Psoas muscle (tissue), 8 donors: Measurements from ENCODE around the gene ACTRT2. TPM values are rescaled to one million over a fixed set of nuclear protein-coding genes. Genes with fewer than 3 reads are reported as not detected.

ENCODE experiments used
- ATAC-seq, 4 donors: fragments of 200-7000 bp; cut with Tn5 transposase; one replicate each; pipeline ENCODE4 v1.9.1; 2020; ENCODE audit warnings: moderate library complexity in 3 of 4, mild to moderate bottlenecking in 2 of 4
- DNase-seq, 2 donors: peaks; one replicate each; pipeline ENCODE4 v3.0.0-alpha.2; 2020
- H3K27ac ChIP-seq: fragments of 200-600 bp; one replicate; pipeline ENCODE4 v1.8.0; 2022
- H3K27me3 ChIP-seq, 3 donors: fragments of 200-600 bp in 1 of 3; one replicate each; pipeline versions ENCODE4 v1.6.1 to v1.8.0; 2013 to 2022; ENCODE audit warnings: low read length in 2 of 3, mild to moderate bottlenecking in 2 of 3, moderate library complexity in 1 of 3; ENCODE audit not compliant: insufficient read depth in 3 of 3
- H3K36me3 ChIP-seq, 2 donors: fragments of 200-600 bp in 1 of 2; one replicate each; pipeline versions ENCODE4 v1.6.1 to v1.8.0; 2013 to 2022; ENCODE audit warnings: low read depth in 1 of 2, mild to moderate bottlenecking in 1 of 2, moderate library complexity in 1 of 2; ENCODE audit not compliant: insufficient read depth in 1 of 2
- H3K4me1 ChIP-seq: fragments of 200-600 bp; one replicate; pipeline ENCODE4 v1.8.0; 2022
- H3K4me3 ChIP-seq: fragments of 200-600 bp; one replicate; pipeline ENCODE4 v1.8.0; 2022; ENCODE audit warnings: mild to moderate bottlenecking
- H3K9me3 ChIP-seq: fragments of 200-600 bp; one replicate; pipeline ENCODE4 v1.8.0; 2022
- WGBS, 3 donors: extraction: QIAGEN DNeasy Blood & Tissue Kit; methylation state at CpG; one replicate each; pipeline versions ENCODE4 v1.1.6 to v1.1.7; 2013; 5-methylcytosine and 5-hydroxymethylcytosine counted together
- intact Hi-C, 2 donors: fragments of 100-400 bp; cut with DNase I; formaldehyde crosslinking; loops; one replicate each; pipeline versions ENCODE4 v1.11.0 to v1.14.2; 2022
- polyA plus RNA-seq, 3 donors: library from polyadenylated mRNA; stranded (reverse); fragments of 200-250 nt; gene quantifications; one replicate each; pipeline ENCODE4 v1.2.3, GENCODE V29; 2013
- total RNA-seq, 4 donors: library from RNA; stranded (reverse); fragmentation: NEBNext Ultra II Directional in 2 of 4; extraction: Animal tissue kit (Norgen Biotek cat#: 25700) in 2 of 4; gene quantifications; one replicate each; pipeline versions ENCODE4 v1.2.1 to v1.2.4, GENCODE V29; 2021 to 2023
- TF ChIP-seq, protein P1 (sequence below): fragments of 200-600 bp; IDR thresholded peaks from one replicate; pipeline ENCODE4 v1.8.0; 2022; ENCODE audit warnings: antibody characterized with exemption
- donor health status: healthy with polysubstance abuse.
- donor health status: DM: no; HTN: no; CAD: no; lungs with moderate emphysema.
- donor health status: Bipolar disorder and iron deficiency.
- donor health status: healthy.
- donor health status: DM: yes; HTN: yes; CAD: no.
- donor health status: DM: no; HTN: no; CAD: no.
- donor health status: DM: no; HTN: no; CAD: no.
- donor health status: DM: yes; HTN: yes; CAD: no.

Gene ACTRT2
- total and polyA plus RNA-seq, 7 donors, result not detected

DNA sequence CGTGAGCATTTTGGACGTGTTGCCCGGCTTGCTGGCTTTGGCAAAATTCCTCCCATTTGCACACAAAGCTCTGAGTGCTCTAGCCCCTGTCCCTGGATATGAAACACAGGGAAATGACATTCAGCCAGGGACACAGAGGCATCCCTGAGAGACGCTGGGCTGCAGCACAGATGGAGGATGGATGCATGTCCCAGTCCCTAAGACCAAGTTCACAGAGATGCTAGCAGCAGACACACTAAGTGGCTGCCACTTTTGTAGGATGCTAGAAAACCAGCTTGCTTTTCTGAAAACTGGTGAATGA lies 12.5 kb downstream of the ACTRT2 start:
- intact Hi-C loops, result no loop called here
- Histone ChIP-seq H3K9me3 (no peaks in the 10 kb centered on the region), H3K36me3 (no peaks in the 10 kb centered on the region), H3K27ac (no peak overlapping the region), H3K4me3 (no peak overlapping the region), H3K27me3 (peaks cover 0 to 56% (median 12%) of the 10 kb centered on the region in 3 donors), H3K4me1 (no peaks in the 10 kb centered on the region)
- 51 to 73% (median 65%) methylated on average over 4 of the region's 4 CpGs for WGBS, 3 donors
- TF ChIP-seq, protein P1, sequence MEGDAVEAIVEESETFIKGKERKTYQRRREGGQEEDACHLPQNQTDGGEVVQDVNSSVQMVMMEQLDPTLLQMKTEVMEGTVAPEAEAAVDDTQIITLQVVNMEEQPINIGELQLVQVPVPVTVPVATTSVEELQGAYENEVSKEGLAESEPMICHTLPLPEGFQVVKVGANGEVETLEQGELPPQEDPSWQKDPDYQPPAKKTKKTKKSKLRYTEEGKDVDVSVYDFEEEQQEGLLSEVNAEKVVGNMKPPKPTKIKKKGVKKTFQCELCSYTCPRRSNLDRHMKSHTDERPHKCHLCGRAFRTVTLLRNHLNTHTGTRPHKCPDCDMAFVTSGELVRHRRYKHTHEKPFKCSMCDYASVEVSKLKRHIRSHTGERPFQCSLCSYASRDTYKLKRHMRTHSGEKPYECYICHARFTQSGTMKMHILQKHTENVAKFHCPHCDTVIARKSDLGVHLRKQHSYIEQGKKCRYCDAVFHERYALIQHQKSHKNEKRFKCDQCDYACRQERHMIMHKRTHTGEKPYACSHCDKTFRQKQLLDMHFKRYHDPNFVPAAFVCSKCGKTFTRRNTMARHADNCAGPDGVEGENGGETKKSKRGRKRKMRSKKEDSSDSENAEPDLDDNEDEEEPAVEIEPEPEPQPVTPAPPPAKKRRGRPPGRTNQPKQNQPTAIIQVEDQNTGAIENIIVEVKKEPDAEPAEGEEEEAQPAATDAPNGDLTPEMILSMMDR, result no peak
- ATAC-seq (no peak), DNase-seq (no peak)

- Histone ChIP-seq H3K4me1 (no peaks in the 10 kb centered on the region), H3K4me3 (no peak overlapping the region), H3K36me3 (no peaks in the 10 kb centered on the region), H3K27ac (no peak overlapping the region), H3K9me3 (no peaks in the 10 kb centered on the region), H3K27me3 (peaks cover 0 to 58% (median 14%) of the 10 kb centered on the region in 3 donors)
- TF ChIP-seq, protein P1, result no peak
- 89 to 91% (median 89%) methylated on average over 7 of the region's 7 CpGs for WGBS, 3 donors
- DNase-seq, result no peak
- intact Hi-C loops, result no loop called here
- no peak for ATAC-seq
Measured at GRCh38 chr1:3034162-3034561, 12.9 kb downstream of the ACTRT2 start.

DNA sequence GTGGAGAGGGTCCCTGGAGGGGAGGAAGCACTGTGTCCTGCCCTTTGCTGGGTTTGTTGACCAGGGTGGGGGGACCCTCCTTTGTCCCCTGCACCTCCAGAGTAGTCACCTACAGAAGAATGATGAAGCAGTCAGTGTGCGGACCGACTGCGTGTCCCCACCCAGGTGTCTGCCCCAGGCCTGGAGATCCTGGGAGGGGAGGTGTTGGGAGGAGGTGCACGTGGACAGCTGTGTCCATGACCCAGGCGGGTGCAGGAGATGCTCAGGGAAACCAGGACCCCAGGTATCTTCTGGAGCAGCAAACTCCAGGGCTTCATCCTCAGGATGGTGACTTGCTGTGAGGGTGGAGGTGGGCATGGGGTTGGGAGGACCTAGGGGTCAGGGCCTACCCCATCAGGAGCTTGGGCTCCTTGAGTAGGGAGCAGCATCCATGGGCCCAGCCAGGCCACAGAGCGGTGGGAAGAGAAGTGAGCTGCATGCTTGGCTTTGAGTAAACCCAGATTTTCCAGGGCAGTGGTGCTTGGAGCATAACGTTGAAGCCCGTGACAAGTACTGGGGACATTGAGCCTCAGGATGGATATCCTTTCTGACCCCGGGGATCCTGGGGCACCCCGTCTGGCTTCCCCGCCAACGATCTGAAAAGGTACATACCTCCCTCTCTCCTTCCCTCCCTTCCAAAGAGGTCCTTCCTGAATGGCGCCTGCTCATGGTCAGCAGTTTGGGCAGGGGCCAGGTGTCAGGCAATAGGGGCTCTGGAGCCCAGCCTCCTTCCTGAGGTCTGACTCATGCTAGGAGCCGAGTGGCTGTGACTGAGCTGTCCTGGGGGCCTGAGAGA lies 13.7 kb downstream of the ACTRT2 start:
- no peaks in the 10 kb centered on the region for H3K4me1 ChIP-seq
- WGBS, 3 donors, result 62 to 67% (median 66%) methylated on average over 14 of the region's 14 CpGs
- H3K4me3 ChIP-seq, result no peak overlapping the region
- DNase-seq, result peak in 1 of 2 donors; percentile 42
- no peak for ATAC-seq
- intact Hi-C loops, result no loop called here
- H3K27ac ChIP-seq, result no peak overlapping the region
- no peaks in the 10 kb centered on the region for H3K9me3 ChIP-seq
- H3K27me3 ChIP-seq, result peaks cover 0 to 50% (median 16%) of the 10 kb centered on the region in 3 donors
- H3K36me3 ChIP-seq, result no peaks in the 10 kb centered on the region
- TF ChIP-seq, protein P1, result no peak

GRCh38 chr1:3035563-3036446 lies 14.5 kb downstream of the ACTRT2 start:
- Histone ChIP-seq H3K27me3 (peaks cover 0 to 47% (median 15%) of the 10 kb centered on the region in 3 donors), H3K36me3 (no peaks in the 10 kb centered on the region), H3K27ac (no peak overlapping the region), H3K4me3 (no peak overlapping the region), H3K4me1 (no peaks in the 10 kb centered on the region), H3K9me3 (no peaks in the 10 kb centered on the region)
- DNase-seq, result peak in 1 of 2 donors; percentile 36
- TF ChIP-seq, protein P1, result no peak
- ATAC-seq, result no peak
- intact Hi-C loops, result no loop called here
- 33 to 57% (median 45%) methylated on average over 19 of the region's 19 CpGs for WGBS, 3 donors
